Lower leg skin (tissue), 3 donors: ENCODE measurements around the gene EPC2.

Experiments
- CTCF ChIP-seq, 3 donors: fragments of 450-650 bp; IDR thresholded peaks; one replicate each; pipeline ENCODE4 v1.5.1; 2016; ENCODE audit warnings: antibody characterized with exemption in 3 of 3, mild to moderate bottlenecking in 3 of 3, moderate library complexity in 2 of 3
- POLR2A ChIP-seq, 2 donors: fragments of 450-650 bp; IDR thresholded peaks; one replicate each; pipeline ENCODE4 v1.6.1; 2016 to 2017; ENCODE audit warnings: antibody characterized with exemption in 2 of 2, mild to moderate bottlenecking in 1 of 2, moderate library complexity in 1 of 2

- no peak for TF ChIP-seq POLR2A (IDR thresholded peaks at IDR 0.05)
- no peak for TF ChIP-seq CTCF (IDR thresholded peaks at IDR 0.05)
These were observed 7.4 kb downstream of the EPC2 start for GRCh38 chr2:148651972-148652371.
